Measurements from ENCODE around the gene GPRIN1.
"Not testable (repeated sequence)": the region's sequence is repeated elsewhere in the genome, so short reads cannot be mapped to it uniquely, and the experiment has no call there.

The GPRIN1 gene

GRCh38 chr5:176599749-176600430, 10.1 kb downstream of the GPRIN1 start:
- ATAC-seq; H3K27ac Mint-ChIP-seq; H3K36me3 Mint-ChIP-seq; H3K9me3 Mint-ChIP-seq; DNase-seq (ENCODE audit: low spot score in 2 of 2); H3K4me3 Mint-ChIP-seq: not testable (repeated sequence)
- peaks cover 24% of the 10 kb centered on the region for H3K4me1 Mint-ChIP-seq

GRCh38 chr5:176597417-176598389, 12.3 kb downstream of the GPRIN1 start:
- Mint-ChIP-seq H3K9me3 (no peaks in the 10 kb centered on the region), H3K27ac (no peak overlapping the region), H3K4me3 (peak overlapping the region; percentile 66), H3K36me3 (no peaks in the 10 kb centered on the region), H3K4me1 (peaks cover 24% of the 10 kb centered on the region)
- no peak for DNase-seq (ENCODE audit: low spot score in 2 of 2)
- no peak for ATAC-seq

DNA sequence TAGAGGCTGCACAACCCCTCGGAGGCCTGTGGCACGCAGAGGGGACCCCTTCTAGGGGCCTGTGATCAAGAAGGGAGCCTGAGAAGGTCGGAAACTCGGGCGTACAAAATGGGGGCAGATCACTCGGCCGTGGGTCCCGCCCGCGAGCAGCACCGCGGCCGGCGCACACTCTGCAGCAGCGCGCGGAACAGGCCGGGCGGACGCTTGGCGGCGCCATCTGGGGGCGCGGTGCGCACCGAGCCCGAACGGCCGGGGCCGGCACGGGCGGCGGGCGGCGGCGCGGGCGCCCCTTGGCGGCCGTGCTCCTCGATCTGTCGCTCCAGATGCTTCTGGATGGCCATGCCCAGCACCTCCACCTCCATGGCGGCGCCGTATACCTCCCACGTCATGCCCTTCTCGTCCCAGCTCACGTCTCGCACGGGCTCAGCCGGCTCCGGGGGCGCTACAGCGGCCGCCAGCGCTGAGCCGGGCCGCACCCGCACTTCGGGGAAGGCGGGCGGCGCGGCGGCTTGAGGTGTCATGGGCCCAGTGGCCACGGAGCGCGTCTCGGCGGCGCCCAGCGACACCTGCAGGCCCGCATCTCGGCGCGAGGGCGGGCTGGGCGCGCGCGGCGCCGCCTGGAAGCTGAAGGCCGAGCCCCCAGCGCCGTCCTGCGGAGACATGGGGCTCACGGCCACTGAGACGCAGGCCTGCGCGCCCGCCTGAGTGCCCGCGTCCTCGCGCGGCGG, 13.1 kb downstream of the GPRIN1 start:
- Mint-ChIP-seq H3K4me3 (peak overlapping the region; percentile 66), H3K36me3 (no peaks in the 10 kb centered on the region), H3K9me3 (no peaks in the 10 kb centered on the region), H3K4me1 (peaks cover 24% of the 10 kb centered on the region), H3K27ac (peak overlapping the region; percentile 64)
- peak; percentile 88 for ATAC-seq
- peak; percentile 43 to 79 for DNase-seq (ENCODE audit: low spot score in 2 of 2)

- H3K4me1 Mint-ChIP-seq = peaks cover 24% of the 10 kb centered on the region
- DNase-seq (ENCODE audit: low spot score in 2 of 2) = no peak
- no peaks in the 10 kb centered on the region for H3K9me3 Mint-ChIP-seq
- H3K36me3 Mint-ChIP-seq = no peaks in the 10 kb centered on the region
- ATAC-seq = no peak
- H3K4me3 Mint-ChIP-seq = peak overlapping the region; percentile 66
- peak overlapping the region; percentile 64 for H3K27ac Mint-ChIP-seq
These were observed 13.8 kb downstream of the GPRIN1 start for GRCh38 chr5:176596069-176596644.

- DNase-seq (ENCODE audit: low spot score in 2 of 2) = no peak
- Mint-ChIP-seq H3K4me3 (peak overlapping the region; percentile 66), H3K4me1 (peaks cover 24% of the 10 kb centered on the region), H3K9me3 (no peaks in the 10 kb centered on the region), H3K27ac (no peak overlapping the region), H3K36me3 (no peaks in the 10 kb centered on the region)
- ATAC-seq = no peak
These were observed 14.5 kb downstream of the GPRIN1 start for GRCh38 chr5:176595386-176595943.

- peaks cover 17% of the 10 kb centered on the region for H3K4me1 Mint-ChIP-seq
- no peak overlapping the region for H3K27ac Mint-ChIP-seq
- no peaks in the 10 kb centered on the region for H3K9me3 Mint-ChIP-seq
- DNase-seq (ENCODE audit: low spot score in 2 of 2) = no peak
- no peaks in the 10 kb centered on the region for H3K36me3 Mint-ChIP-seq
- ATAC-seq = no peak
- peak overlapping the region; percentile 27 for H3K4me3 Mint-ChIP-seq
These were observed 15.4 kb downstream of the GPRIN1 start for GRCh38 chr5:176594554-176594953.

DNA sequence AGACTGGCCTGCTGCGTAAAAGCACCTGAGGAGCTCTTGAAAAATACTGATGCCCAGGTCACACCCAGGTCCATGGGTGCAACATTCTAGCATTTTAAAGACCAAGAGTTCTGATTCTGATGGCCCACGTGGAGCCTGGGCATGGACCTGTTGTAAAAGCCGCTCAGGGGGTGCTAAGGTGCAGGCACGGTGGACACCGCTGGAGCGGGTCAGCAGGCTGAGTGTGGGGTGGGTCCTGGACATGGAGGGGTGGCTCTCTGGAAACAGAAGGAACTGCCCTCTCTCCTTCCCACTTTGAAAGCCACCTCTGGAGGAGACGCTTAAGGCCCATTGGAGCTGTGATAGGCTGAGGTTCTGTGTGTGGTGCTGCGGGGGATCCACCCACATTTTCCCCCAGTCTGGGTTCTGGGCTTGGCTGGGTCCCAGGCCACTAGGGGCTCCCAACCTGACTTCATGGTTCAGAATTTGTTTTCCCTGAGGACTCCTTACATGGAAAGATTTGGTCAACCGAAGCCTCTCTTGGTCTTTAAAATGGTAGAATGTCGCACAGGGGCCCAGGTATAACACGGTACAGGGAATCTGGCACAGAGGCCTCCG, 16.6 kb downstream of the GPRIN1 start:
- no peak overlapping the region for H3K27ac Mint-ChIP-seq
- no peaks in the 10 kb centered on the region for H3K9me3 Mint-ChIP-seq
- ATAC-seq = no peak

DNA sequence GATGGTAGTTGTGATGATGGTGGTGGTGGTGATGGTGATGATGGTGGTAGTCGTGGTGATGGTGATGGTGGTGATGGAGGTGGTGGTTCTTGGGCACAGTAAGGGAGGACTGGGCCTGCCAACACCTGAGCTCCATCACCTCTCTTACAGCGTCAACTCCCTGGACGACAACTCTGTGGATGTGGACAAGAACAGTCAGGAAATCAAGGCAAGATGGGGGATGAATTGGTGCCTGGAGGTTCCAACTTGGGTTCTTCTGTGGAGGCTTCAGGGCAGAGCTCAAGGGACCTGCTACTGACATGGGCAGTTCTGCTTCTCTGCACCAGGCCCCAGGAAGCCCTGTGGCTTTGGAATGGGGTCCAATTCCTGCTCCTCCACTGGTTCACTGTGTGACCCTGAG, 17.4 kb downstream of the GPRIN1 start:
- no peak overlapping the region for H3K4me3 Mint-ChIP-seq
- no peaks in the 10 kb centered on the region for H3K36me3 Mint-ChIP-seq
- H3K9me3 Mint-ChIP-seq = no peaks in the 10 kb centered on the region
- H3K4me1 Mint-ChIP-seq = peaks cover 9% of the 10 kb centered on the region
- ATAC-seq (no peak), DNase-seq (ENCODE audit: low spot score in 2 of 2) (no peak)
- no peak overlapping the region for H3K27ac Mint-ChIP-seq

More for the DNA sequence above, 16.6 kb downstream of the GPRIN1 start:
- Mint-ChIP-seq H3K4me3 (no peak overlapping the region), H3K36me3 (no peaks in the 10 kb centered on the region), H3K4me1 (peaks cover 9% of the 10 kb centered on the region)
- no peak for DNase-seq (ENCODE audit: low spot score in 2 of 2)

- H3K27ac Mint-ChIP-seq; H3K9me3 Mint-ChIP-seq; H3K4me1 Mint-ChIP-seq; ATAC-seq; H3K36me3 Mint-ChIP-seq; H3K4me3 Mint-ChIP-seq; DNase-seq (ENCODE audit: low spot score in 2 of 2): not testable (repeated sequence)
These were observed 18.3 kb downstream of the GPRIN1 start for GRCh38 chr5:176591667-176592066.

GRCh38 chr5:176590035-176590717, 19.8 kb downstream of the GPRIN1 start:
- Mint-ChIP-seq H3K36me3 (no peaks in the 10 kb centered on the region), H3K4me1 (no peaks in the 10 kb centered on the region), H3K27ac (no peak overlapping the region), H3K9me3 (peaks cover 2% of the 10 kb centered on the region), H3K4me3 (no peak overlapping the region)
- ATAC-seq (no peak), DNase-seq (ENCODE audit: low spot score in 2 of 2) (no peak)

DNA sequence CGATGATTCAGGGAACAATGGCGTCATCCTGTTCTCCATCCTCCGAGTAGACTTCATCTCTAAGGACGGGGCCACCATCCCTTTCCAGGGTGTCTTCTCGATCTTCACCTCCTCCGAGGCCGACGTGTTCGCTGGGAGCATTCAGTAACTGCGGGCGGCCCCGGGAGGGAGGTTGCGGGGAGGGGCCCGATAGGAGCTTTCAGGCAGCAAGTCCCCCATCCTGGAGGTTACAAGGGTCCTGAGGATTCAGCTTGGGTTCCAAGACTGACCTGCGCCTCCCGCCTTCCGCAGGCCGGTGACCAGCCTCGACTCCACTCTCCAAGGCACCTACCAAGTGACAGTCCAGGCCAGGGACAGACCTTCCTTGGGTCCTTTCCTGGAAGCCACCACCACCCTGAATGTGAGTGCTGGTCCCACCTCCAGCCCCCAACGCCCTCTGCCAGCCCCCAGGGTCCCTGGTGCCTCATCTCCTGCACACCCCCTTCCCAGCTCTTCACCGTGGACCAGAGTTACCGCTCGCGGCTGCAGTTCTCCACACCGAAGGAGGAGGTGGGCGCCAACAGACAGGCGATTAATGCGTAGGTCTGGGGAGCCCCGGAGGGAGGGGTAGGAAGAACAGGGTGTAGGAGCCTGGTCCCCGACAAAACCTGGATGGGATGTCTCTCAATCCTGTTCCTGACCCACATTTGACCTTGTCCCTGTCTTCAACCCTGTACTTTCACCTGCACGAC, 20.8 kb downstream of the GPRIN1 start:
- H3K27ac Mint-ChIP-seq = no peak overlapping the region
- ATAC-seq = no peak
- no peaks in the 10 kb centered on the region for H3K4me1 Mint-ChIP-seq
- H3K36me3 Mint-ChIP-seq = no peaks in the 10 kb centered on the region
- H3K9me3 Mint-ChIP-seq = peaks cover 2% of the 10 kb centered on the region
- DNase-seq (ENCODE audit: low spot score in 2 of 2) = no peak
- H3K4me3 Mint-ChIP-seq = no peak overlapping the region

DNA sequence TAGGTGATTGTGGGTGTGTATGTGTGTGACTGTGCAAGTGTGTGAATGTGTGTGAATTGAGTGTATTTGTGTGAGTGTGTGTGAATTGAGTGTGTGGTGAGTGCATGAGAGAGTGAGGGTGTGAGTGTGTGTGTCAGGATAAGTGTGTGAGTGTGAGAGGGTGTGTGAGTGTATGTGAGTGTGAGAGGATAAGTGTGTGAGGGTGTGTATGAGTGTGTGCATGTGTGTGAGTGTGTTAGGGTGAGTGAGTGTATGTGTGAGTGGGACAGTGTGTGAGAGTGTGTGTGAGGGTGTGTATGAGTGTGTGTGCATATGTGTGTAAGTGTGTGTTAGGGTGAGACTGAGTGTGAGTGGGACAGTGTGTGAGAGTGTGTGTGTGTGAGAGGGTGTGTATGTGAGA, 21.7 kb downstream of the GPRIN1 start:
- Mint-ChIP-seq H3K4me3 (no peak overlapping the region), H3K36me3 (no peaks in the 10 kb centered on the region), H3K27ac (no peak overlapping the region), H3K9me3 (peaks cover 2% of the 10 kb centered on the region), H3K4me1 (no peaks in the 10 kb centered on the region)
- no peak for ATAC-seq
- no peak for DNase-seq (ENCODE audit: low spot score in 2 of 2)

- Mint-ChIP-seq H3K36me3 (no peaks in the 10 kb centered on the region), H3K4me1 (no peaks in the 10 kb centered on the region), H3K9me3 (peaks cover 2% of the 10 kb centered on the region), H3K4me3 (no peak overlapping the region), H3K27ac (no peak overlapping the region)
- DNase-seq (ENCODE audit: low spot score in 2 of 2) (no peak), ATAC-seq (no peak)
These were observed 22.6 kb downstream of the GPRIN1 start for GRCh38 chr5:176587398-176587797.
